Measurements from ENCODE around the gene TMEM42. TPM values are rescaled to one million over a fixed set of nuclear protein-coding genes. Genes with fewer than 3 reads are reported as not detected.

The TMEM42 gene
- polyA plus RNA-seq, 1 donor from 2014 or later, result 15.1 TPM

- no peaks in the 10 kb centered on the region for H3K27me3 ChIP-seq (ENCODE audit: insufficient read depth, low read depth, low read length)
- no peaks in the 10 kb centered on the region for H4K20me1 ChIP-seq (ENCODE audit: insufficient read depth)
- no peak overlapping the region for H3K27ac ChIP-seq (ENCODE audit: low read length)
- no peaks in the 10 kb centered on the region for H3K9me2 ChIP-seq (ENCODE audit: insufficient read depth, low read length)
- H3K9me3 ChIP-seq (ENCODE audit: low read length), result no peaks in the 10 kb centered on the region
- H3F3A ChIP-seq (ENCODE audit: insufficient read depth, low read length, poor library complexity, severe bottlenecking), result no peaks in the 10 kb centered on the region
- TF ChIP-seq TAF1 (IDR thresholded peaks at IDR 0.05; ENCODE audit: low read depth), result no peak
- no peak for TF ChIP-seq EZH2 (IDR thresholded peaks at IDR 0.05; ENCODE audit: borderline replicate concordance, insufficient read depth, low read length, poor library complexity, severe bottlenecking)
- TF ChIP-seq EP300 (conservative IDR thresholded peaks at IDR 0.05; ENCODE audit: poor library complexity, severe bottlenecking), result no peak
- TF ChIP-seq POLR2AphosphoS5 (IDR thresholded peaks at IDR 0.05), result no peak
- TF ChIP-seq MXI1 (conservative IDR thresholded peaks at IDR 0.05; ENCODE audit: poor library complexity, severe bottlenecking), result no peak
- TF ChIP-seq SMC3 (conservative IDR thresholded peaks at IDR 0.05; ENCODE audit: poor library complexity), result no peak
- TF ChIP-seq REST (IDR thresholded peaks at IDR 0.05; ENCODE audit: borderline replicate concordance), result no peak
- no peak overlapping the region for H2AFZ ChIP-seq (ENCODE audit: low read depth, low read length)
- no peak overlapping the region for H3K4me2 ChIP-seq (ENCODE audit: low read length)
- H3K36me3 ChIP-seq (ENCODE audit: insufficient read depth, low read length), result no peaks in the 10 kb centered on the region
- H3K9ac ChIP-seq (ENCODE audit: low read length), result no peak overlapping the region
- H3K79me2 ChIP-seq (replicated peaks; ENCODE audit: insufficient read depth, low read length), result no peaks in the 10 kb centered on the region
- H3K4me3 ChIP-seq (ENCODE audit: low read length), result no peak overlapping the region
These were observed 28.5 kb downstream of the TMEM42 start for GRCh38 chr3:44890258-44890657.

- no peak overlapping the region for H3K4me2 ChIP-seq (ENCODE audit: low read length)
- TF ChIP-seq REST (IDR thresholded peaks at IDR 0.05; ENCODE audit: borderline replicate concordance) (no peak), EP300 (conservative IDR thresholded peaks at IDR 0.05; ENCODE audit: poor library complexity, severe bottlenecking) (no peak), EZH2 (IDR thresholded peaks at IDR 0.05; ENCODE audit: borderline replicate concordance, insufficient read depth, low read length, poor library complexity, severe bottlenecking) (no peak)
- H3F3A ChIP-seq (ENCODE audit: insufficient read depth, low read length, poor library complexity, severe bottlenecking), result no peaks in the 10 kb centered on the region
- no peaks in the 10 kb centered on the region for H3K79me2 ChIP-seq (replicated peaks; ENCODE audit: insufficient read depth, low read length)
- no peak overlapping the region for H2AFZ ChIP-seq (ENCODE audit: low read depth, low read length)
- no peaks in the 10 kb centered on the region for H3K9me3 ChIP-seq (ENCODE audit: low read length)
- no peak overlapping the region for H3K9ac ChIP-seq (ENCODE audit: low read length)
- H4K20me1 ChIP-seq (ENCODE audit: insufficient read depth), result no peaks in the 10 kb centered on the region
- no peak overlapping the region for H3K4me3 ChIP-seq (ENCODE audit: low read length)
- no peaks in the 10 kb centered on the region for H3K36me3 ChIP-seq (ENCODE audit: insufficient read depth, low read length)
- no peaks in the 10 kb centered on the region for H3K27me3 ChIP-seq (ENCODE audit: insufficient read depth, low read depth, low read length)
- H3K9me2 ChIP-seq (ENCODE audit: insufficient read depth, low read length), result no peaks in the 10 kb centered on the region
- H3K27ac ChIP-seq (ENCODE audit: low read length), result no peak overlapping the region
These were observed 29.1 kb downstream of the TMEM42 start for GRCh38 chr3:44890852-44891251.
